Measurements from ENCODE around the gene TBC1D4.
"Not testable (repeated sequence)": the region's sequence is repeated elsewhere in the genome, so short reads cannot be mapped to it uniquely, and the experiment has no call there.

Gene TBC1D4

GRCh38 chr13:75330770-75331169 is 151.2 kb downstream of the TBC1D4 start:
- no peak for DNase-seq (ENCODE audit: extremely low read depth in 1 of 2, low read depth in 1 of 2)

- no peak for DNase-seq (ENCODE audit: extremely low read depth in 1 of 2, low read depth in 1 of 2)
Observed at GRCh38 chr13:75329723-75330122, 152.2 kb downstream of the TBC1D4 start.

GRCh38 chr13:75329097-75329496 is 152.9 kb downstream of the TBC1D4 start:
- DNase-seq (ENCODE audit: extremely low read depth in 1 of 2, low read depth in 1 of 2) = no peak

- DNase-seq (ENCODE audit: extremely low read depth in 1 of 2, low read depth in 1 of 2) = no peak
Observed at GRCh38 chr13:75327135-75327510, 154.8 kb downstream of the TBC1D4 start.

- peak in 1 of 2 donors; percentile 13 for DNase-seq (ENCODE audit: extremely low read depth in 1 of 2, low read depth in 1 of 2)
Observed at GRCh38 chr13:75326173-75327134, 155.5 kb downstream of the TBC1D4 start.

GRCh38 chr13:75325711-75326110 is 156.3 kb downstream of the TBC1D4 start:
- DNase-seq (ENCODE audit: extremely low read depth in 1 of 2, low read depth in 1 of 2) = no peak

GRCh38 chr13:75324413-75324940 is 157.5 kb downstream of the TBC1D4 start:
- no peak for DNase-seq (ENCODE audit: extremely low read depth in 1 of 2, low read depth in 1 of 2)

- DNase-seq (ENCODE audit: extremely low read depth in 1 of 2, low read depth in 1 of 2) = no peak
Observed at GRCh38 chr13:75321084-75321483, 160.9 kb downstream of the TBC1D4 start.

GRCh38 chr13:75319254-75319653 is 162.7 kb downstream of the TBC1D4 start:
- DNase-seq (ENCODE audit: extremely low read depth in 1 of 2, low read depth in 1 of 2) = no peak

GRCh38 chr13:75318138-75318833 is 163.7 kb downstream of the TBC1D4 start:
- DNase-seq (ENCODE audit: extremely low read depth in 1 of 2, low read depth in 1 of 2) = no peak

- no peak for DNase-seq (ENCODE audit: extremely low read depth in 1 of 2, low read depth in 1 of 2)
Observed at GRCh38 chr13:75316427-75316826, 165.5 kb downstream of the TBC1D4 start.

GRCh38 chr13:75312884-75313520 is 169.0 kb downstream of the TBC1D4 start:
- no peak for DNase-seq (ENCODE audit: extremely low read depth in 1 of 2, low read depth in 1 of 2)

GRCh38 chr13:75309981-75310580 is 171.9 kb downstream of the TBC1D4 start:
- no peak for DNase-seq (ENCODE audit: extremely low read depth in 1 of 2, low read depth in 1 of 2)

GRCh38 chr13:75308222-75308621 is 173.7 kb downstream of the TBC1D4 start:
- DNase-seq (ENCODE audit: extremely low read depth in 1 of 2, low read depth in 1 of 2) = no peak

- no peak for DNase-seq (ENCODE audit: extremely low read depth in 1 of 2, low read depth in 1 of 2)
Observed at GRCh38 chr13:75307370-75307949, 174.5 kb downstream of the TBC1D4 start.

- DNase-seq (ENCODE audit: extremely low read depth in 1 of 2, low read depth in 1 of 2) = not testable (repeated sequence)
Observed at GRCh38 chr13:75306967-75307366, 175.0 kb downstream of the TBC1D4 start.

- no peak for DNase-seq (ENCODE audit: extremely low read depth in 1 of 2, low read depth in 1 of 2)
Observed at GRCh38 chr13:75305059-75305458, 176.9 kb downstream of the TBC1D4 start.

GRCh38 chr13:75303263-75303662 is 178.7 kb downstream of the TBC1D4 start:
- no peak for DNase-seq (ENCODE audit: extremely low read depth in 1 of 2, low read depth in 1 of 2)

GRCh38 chr13:75302071-75302698 is 179.8 kb downstream of the TBC1D4 start:
- DNase-seq (ENCODE audit: extremely low read depth in 1 of 2, low read depth in 1 of 2) = no peak
